Adrenal gland (tissue), 5 donors: ENCODE results near the gene DNAJC6.

ENCODE experiments used
- CTCF ChIP-seq, 6 experiments: fragments of 450-650 bp in 4 of 6; fragments of 200-600 bp in 2 of 6; sonication (generic) in 1 of 6; IDR thresholded peaks; 1 replicate in 5 of 6; 2 replicates in 1 of 6; pipeline versions ENCODE4 v1.5.1 to v1.8.0; 2016 to 2021; ENCODE audit warnings: antibody characterized with exemption in 6 of 6, mild to moderate bottlenecking in 2 of 6, moderate library complexity in 1 of 6
- POLR2A ChIP-seq, 2 donors: fragments of 450-650 bp; IDR thresholded peaks; one replicate each; pipeline ENCODE4 v1.6.1; 2017; ENCODE audit warnings: antibody characterized with exemption in 2 of 2, mild to moderate bottlenecking in 2 of 2, moderate library complexity in 1 of 2
- donor health status: DM: no; HTN: no; CAD: no.

GRCh38 chr1:65265651-65266351 lies 43.5 kb upstream of the DNAJC6 start:
- TF ChIP-seq CTCF (IDR thresholded peaks at IDR 0.05) (peak in 2 of 6 experiments; percentile 5 to 7), POLR2A (IDR thresholded peaks at IDR 0.05) (peak; percentile 34 to 58)
